GM21381 (cell line): Measurements from ENCODE around the gene MGMT.
A peak's percentile ranks its signal among the peaks of the same experiment; 100 is the strongest.

ENCODE experiments used
- ATAC-seq: cut with Tn5 transposase; IDR thresholded peaks from one replicate; pipeline ENCODE4 v1.9.1; 2021; ENCODE audit warnings: mild to moderate bottlenecking, moderate library complexity; ENCODE audit not compliant: unreplicated experiment

Gene MGMT

DNA sequence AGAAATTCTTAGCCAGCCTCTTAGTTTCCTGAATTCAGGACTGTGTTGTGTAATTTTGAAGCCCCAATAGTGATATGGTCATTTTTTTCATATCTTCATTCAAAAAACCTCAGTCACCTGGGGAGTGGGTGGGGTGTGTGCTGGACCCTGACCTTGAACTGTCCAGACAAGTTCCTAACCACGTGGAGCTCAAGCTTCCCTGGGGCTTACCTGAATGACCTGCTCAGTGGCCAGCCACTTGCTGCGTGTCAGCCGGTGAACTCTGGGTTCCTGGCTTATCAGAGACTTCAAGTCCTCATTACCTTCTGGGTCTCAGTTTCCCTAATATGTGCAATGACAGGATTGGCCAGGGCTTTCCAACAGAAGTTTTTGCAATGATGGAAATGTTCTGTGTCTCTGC, 27.1 kb downstream of the MGMT start:
- ATAC-seq = no peak

DNA sequence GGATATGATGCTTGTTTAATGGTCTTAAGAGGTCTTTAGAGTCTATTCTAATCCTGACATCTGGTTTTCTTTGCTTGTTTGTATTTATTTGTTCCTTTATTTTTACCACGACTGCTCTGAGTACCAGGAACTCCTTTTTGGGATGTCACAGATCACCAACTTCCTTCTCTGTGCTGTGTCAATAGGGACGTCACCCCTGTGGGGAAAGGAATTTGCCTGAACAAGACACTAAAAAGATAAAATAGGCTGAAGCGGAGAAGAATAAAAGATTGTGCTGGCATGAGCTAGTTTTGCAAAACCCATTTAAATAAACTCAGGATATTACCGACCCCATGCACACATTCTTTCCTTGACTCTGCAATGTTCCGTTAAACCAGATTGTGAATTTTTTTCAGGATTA, 27.7 kb downstream of the MGMT start:
- no peak for ATAC-seq

DNA sequence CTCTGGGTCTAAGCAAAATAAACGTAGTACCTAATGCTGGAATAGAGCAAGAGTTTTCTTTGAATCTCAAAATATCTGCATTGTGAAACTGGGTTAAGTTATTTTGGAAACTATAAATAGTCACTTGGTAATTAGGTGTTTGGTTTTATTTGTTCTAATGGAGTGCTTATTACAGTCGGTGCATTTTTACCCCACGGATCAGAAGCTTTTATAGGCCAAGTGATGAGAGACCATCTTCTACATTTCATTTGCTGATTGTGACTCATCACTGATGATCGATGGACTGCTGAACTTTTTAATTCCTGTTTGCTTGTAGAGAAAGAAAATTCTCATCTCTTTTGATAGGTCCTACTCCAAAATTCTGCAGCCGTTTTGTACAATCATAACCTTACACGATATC, 28.2 kb downstream of the MGMT start:
- ATAC-seq = no peak

DNA sequence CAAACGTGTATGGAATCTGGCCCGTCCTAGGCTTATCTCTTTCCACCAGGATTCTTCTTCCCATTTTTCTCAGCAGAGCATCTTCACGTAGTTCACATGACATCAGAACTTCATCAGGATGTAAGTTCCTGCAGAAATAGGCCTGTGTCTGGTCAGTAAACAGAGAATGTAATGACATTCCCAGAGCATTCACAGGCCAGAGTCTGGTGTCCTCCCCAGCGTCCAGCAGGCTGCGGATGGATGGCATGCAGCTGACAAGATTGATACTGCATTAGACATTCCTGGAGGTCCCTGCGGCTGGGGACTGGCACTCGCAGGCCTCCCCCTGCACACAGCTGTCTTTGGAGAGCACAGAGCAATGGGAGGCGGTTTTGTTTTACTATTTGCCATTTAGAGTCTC, 28.7 kb downstream of the MGMT start:
- no peak for ATAC-seq

DNA sequence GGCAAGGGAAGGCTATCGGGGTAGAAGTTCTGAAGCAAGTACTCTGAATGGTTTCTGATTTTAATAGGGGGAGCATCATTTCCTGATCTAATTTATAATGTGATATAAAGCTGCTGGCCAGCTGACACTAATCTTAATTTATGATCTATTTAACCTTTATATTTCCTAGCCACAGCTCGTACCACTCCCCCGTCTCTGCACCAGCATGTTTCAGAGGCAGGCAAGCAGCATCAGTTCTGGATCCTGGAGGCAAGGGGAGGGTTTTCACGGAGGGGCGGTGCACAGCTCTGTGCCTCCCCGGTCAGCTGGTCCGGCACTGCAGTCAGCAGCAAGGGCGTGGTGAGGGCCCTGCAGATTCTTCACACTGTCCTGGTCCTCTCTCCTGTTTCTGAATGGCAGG, 30.0 kb downstream of the MGMT start:
- no peak for ATAC-seq

DNA sequence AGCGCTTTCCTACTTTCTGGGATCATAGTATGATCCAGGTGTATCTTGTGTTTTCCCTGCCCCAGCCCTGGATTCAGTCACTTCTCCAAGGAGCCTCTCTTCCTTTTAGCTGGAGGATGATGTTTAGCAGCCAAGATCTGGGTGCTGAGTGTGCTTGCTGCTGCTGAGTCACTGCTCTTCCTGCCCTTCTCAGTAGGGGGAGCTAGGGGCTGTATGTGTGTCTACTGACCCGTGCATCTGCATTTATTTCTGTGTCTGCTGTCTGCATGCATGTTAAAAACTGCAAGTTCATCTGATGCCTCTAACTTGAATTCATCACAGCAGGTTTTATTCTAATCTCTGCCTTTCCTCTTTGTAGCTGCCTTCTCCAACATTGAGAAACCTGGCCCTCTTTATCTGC, 31.6 kb downstream of the MGMT start:
- ATAC-seq = no peak

DNA sequence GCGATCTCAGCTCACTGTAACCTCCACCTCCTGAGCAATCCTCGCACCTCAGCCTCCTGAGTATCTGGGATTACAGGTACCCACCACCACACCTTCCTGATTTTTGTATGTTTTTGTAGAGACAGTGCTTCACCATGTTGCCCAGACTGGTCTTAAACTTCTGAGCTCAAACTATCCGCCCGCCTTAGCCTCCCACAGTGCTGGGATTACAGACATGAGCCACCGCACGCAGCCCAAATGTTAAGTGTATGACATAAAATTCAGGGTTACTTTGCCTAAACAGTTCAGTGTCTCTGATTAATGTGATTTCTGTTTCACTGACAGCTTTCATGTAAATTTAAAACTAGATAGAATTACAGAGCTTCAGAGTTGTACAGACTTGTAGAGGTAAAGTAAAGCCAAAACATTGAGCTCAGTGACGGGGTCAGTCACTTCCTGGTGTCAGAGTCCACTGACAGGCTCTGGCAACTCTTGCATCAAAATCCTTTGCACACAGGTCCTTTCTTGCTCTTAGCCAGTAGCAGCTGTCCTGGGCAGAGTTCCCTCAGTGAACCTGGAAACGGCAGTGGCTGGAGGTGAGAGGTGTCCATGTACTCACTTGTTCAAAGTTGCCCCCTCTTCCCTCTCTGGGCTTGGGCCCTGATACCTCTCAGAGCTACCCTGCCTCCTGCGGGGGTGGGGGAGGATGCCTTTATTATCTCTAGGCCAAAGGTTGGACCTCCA, 33.7 kb downstream of the MGMT start:
- no peak for ATAC-seq

DNA sequence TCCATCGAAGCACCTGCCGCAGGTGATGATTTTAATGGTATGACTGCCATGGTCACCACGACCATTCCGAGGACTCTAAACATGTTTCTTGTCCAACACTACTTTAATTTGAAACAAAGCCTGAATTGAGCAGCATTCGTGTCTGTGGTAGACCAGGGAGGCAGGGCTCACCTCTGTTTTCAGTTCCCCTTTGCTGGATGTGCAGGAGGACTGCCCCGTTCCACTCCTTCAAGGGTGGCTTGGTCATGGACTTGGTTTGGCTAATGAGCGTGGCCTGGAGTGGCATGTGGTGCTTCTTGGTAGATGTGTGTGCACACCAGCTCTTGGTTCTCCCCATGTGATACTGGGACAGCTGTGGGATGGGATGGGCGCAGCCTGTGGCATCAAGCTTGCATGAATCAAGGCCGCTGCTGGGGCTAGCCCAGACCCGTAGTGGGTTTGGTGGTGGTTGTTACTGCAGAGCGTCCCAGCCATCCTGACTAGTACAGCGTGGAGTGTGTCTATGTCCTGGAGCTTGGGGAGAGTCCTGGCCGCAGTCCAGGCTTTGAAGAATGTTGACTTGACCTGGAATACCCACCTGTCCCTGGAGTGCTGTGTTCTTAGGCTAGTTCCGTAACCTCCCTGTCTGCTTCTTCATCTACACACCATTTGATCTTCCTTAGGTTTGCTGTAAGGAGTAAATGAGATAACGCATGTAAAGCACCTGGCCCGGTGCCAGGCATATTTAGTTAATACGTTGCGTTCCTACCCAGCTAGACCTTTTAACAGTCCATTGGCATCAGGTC, 34.8 kb downstream of the MGMT start:
- peak; percentile 99 for ATAC-seq

DNA sequence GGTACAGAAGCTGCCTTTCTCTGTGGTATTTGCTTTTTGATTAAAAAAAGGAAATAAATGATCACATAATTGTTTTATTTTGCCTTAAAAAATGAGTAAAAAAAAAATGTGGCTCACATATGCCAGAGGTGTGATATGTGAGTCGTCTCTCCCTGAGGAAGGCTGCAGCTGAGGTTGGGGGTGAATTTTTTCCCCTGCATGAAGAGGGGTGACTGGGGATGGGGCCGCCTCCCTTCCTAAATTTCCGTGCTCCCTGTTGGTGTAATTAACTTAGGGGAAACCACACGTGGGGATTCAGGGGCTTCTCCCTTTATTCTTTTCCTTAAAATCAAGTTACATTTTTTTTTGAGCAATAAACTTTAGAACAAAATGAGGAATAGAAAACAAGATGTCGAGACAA, 35.4 kb downstream of the MGMT start:
- no peak for ATAC-seq

DNA sequence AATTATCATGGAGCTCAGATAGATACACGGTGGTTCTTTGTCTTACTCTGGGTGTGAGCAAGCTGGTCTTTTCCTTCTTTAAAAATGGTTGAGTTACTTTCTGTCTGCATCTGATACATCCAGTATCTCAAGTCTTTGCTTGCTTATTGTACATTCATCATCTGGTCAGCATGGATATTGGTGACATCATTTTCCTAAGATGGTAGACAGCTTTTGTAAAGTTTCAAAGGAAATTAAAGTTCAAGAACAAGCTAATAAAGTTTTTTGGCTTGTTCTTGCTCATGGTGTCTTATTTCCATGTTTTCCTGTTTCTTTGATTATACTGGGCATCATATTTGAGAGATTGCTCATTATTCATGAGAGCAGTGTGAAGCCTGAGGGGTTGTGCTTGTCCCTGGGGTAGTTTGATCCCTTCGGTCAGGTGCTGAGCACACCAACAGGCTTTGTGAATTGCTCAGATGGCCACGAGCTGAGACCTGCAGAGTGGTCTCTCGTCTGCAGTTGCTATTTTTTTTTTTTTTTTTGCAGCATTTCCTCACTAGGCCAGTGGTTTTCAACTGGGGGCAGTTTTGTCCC, 38.5 kb downstream of the MGMT start:
- no peak for ATAC-seq

DNA sequence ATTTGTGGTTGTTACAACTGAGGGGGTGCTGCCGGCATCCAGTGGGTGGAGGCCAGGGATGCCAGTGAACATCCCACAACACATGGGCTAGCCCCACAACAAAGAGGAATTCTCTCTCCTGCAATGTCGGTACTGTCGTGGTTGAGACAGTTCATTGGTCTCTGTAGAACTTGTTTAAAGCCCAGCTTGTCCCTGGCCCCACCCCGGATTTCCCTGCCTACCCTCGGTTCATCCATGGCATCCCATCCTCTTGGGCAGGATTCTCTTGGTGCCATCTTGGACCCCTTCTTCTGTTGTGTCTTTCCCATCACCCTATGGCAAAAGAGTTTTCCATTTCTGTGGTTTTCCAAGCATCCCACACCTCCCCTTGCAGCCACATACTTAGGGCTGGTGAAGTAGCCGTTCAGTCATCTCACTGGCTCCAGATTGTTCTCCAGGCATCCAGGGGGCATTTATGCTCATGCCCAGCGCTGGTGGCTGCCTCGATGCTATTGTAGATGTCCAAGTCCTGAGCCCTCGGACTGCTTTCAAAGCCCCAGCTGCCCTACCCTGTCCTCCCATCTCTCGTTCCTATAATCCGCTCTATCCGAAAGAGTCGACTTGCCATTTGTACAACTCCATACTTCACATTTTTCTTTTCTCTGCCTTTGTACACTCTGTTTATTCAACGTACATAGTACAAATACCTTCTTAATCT, 39.2 kb downstream of the MGMT start:
- no peak for ATAC-seq

DNA sequence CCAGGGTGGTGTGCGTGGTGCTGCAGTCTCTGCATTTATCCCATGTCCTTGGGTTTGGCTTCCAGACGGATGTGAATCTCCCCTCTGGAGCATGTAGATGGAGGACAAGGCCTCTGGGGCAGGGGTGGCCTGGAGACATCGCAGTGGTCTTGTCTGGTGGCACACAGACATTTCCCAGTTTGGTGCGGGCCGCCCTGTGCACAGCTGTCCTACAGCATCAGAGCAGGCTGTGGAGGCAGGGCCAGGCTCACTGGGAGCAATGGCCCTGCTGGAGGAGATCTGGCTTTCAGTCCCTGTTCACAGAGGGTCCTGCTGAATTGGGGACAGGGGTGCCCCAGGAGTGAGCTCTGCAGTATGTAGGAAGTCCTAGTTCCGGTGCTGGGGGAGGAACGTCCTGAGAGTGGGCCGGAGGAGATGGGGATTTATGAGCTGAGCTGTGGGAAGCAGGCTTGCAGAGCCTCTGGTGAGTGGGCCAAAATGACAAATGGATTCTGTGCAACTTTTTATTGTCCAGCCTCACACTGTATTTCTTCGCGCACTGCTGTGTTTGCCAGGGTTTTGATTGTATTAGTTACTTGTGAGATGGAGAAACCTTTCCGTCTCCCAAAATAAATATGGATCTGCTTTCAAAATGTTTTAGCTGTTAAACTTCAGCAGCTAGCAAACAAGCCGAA, 40.3 kb downstream of the MGMT start:
- ATAC-seq = no peak

DNA sequence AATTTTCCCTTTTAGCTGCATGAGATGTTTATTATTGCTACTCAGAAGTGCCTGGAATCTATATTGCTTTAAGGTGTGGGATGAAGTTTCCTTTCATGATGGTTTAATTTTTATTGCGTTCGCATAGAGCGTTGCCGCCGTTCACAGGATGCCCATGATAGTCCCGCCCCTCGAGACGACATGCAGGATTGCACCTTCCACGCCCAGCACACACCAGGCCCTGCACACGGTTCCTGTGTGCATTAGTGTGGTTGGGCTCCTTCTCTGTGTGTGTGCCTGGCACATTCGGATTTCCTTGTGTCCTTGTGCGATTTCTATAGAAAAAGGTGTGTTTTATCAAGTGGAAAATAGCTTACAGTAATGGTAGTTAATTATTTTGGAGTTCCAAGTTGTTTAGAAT, 42.1 kb downstream of the MGMT start:
- no peak for ATAC-seq

DNA sequence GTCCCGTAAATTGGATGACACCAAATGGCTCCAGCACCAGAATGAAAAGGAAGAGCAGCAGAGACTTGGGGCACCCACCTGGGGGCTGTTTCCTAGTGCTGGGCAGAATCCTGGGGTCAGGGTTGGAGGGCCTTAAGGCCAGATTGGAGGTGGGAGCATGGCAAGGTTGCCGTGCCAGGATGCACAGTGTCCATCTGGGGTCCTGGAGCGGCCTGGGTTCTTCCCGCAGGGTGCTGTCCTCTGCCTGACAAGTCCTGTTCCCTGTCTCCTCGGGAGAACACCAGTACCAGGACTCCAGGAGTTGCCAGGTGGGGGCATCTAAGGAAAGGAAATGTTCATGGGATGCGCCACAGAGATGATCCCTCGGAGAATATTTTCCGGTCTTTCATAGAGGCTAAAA, 42.8 kb downstream of the MGMT start:
- no peak for ATAC-seq

DNA sequence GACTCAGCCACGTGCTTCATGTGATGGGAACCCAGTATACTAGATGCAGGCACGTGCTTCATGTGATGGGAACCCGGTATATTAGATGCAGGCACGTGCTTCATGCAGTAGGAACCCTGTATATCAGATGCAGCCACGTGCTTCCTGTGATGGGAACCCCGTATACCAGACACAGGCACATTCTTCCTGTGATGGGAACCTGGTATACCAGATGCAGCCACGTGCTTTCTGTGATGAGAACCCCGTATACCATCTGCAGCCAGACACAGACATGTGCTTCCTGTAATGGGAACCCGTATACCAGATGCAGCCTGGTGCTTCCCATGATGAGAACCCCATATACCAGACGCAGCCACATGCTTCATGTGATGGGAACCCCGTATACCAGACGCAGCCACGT, 44.0 kb downstream of the MGMT start:
- ATAC-seq = no peak

DNA sequence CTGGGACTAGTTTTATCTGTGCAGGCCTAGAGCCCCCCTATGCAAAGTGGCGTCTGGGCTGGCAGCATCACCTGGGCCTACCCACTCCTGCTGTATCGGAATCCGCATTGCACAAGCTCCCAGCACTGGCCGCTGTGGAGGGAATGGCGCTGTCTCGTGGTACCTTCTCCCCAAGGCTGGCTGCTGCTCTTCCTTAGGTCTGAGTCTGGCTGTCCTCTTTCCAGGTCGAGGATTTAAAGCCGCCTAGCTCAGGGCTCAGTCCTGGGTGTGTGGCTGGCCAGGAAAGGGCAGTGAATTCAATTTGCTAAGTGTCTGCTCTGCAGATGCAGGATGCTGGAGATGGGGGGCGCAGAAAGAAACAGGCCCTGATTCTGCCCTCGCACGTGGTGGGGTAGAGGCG, 44.7 kb downstream of the MGMT start:
- no peak for ATAC-seq

DNA sequence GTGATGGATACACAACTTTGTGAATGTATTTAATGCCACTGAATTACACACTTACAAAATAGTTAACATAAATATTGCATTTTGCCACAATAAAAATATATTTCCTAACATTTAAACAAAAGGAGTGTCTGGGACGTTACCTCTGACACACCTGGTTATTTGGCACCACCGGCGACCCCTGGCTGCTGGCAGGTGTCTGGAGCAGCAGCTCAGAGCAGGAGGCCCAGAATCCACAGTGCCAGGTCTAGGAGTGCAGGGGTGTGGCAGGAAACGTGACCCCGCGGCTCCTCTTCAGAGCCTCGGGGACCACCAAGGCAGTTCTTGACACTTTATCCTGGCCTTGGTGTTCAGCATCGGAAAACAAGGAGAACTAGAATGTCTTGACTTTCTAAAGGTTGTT, 46.3 kb downstream of the MGMT start:
- ATAC-seq = no peak

DNA sequence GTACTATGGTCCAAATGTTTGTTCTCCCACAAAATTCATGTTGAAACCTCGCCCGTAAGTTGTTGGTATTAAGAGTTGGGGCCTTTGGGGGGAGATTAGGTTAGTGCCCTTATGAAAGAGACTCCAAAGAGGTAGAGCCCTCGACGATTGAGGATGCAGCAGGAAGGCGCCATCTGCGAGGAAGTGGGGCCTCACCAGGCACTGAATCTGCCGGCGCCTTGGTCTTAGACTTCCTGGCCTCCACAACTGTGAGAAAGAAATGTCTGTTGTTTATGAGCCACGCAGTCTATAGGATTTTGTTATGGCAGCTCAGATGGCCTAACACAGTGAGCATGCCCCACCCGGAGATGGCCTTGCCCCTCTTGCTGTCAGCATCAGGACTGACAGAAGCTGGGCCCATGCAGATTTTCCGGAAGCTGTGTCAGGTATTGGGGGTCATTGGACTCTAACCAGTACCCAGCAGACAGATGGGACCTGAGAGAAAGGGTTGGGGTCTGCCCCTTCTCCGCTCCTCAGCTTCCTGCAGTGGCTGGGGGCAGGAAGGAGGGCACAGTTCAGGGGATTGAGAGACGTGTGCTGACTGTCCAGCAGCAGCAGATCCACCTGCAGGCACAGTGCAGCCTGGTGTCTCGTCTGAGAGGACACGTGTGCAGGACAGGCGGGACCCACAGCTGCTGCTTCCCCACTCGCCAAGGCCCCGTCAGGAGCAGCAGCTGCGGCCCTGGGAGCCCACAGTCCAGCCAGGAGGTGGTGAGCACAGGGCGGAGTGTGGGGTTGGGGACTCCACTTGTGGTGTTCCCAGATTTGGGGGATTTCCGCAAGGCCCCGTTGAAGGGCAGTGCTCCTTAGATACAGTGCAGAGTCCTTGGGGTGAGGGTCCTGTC, 47.8 kb downstream of the MGMT start:
- no peak for ATAC-seq

DNA sequence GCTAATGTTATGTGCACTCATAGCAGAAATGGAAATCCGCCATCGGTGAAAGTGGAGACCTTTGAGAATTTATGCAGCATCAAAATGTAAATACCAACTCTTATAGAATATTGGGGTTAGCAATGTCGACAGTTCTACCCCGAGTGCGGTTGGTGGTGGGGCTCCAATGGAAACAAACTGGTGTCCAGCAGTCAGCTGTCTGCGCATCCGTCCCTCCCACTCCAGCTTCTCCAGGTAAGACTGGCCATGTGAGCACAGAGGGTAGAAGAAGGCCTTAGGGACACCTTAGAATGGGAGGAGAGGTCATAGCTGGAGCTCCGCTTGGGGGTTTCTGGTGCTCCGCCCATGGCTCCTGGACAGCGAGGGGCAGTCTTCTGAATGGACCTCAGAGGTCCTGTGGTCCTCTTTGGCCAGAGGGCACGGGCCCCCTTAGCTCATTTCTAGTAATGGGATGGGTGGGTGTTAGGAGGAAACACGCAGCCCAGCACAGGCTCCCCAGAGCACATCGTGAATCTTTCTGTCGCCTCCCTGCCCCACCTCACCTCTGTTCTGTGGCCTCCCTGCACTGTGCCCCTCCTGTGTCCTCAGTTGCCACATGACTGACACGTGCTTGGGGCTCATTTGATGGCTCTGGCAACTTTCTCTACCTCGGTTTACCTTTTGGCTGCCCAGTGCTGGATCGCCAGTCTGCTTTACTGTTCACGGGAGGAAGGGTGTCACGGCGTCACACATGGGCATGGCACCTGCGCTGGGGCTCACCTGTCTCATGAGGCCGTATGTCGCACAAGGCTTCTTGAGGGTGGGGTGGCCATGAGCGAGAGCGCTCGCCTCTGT, 50.0 kb downstream of the MGMT start:
- ATAC-seq = no peak
